Islet precursor cell (in vitro differentiated cells): ENCODE measurements around the gene ALK.

Experiments
- DNase-seq: peaks from one replicate; pipeline ENCODE4 v3.0.0-alpha.2; 2018

Gene ALK

GRCh38 chr2:29787473-29788465 lies 133.6 kb downstream of the ALK start:
- no peak for DNase-seq

GRCh38 chr2:29786361-29786760 lies 135.0 kb downstream of the ALK start:
- no peak for DNase-seq

GRCh38 chr2:29783666-29784065 lies 137.7 kb downstream of the ALK start:
- no peak for DNase-seq

- peak; percentile 64 for DNase-seq
Measured at GRCh38 chr2:29782549-29783458, 138.6 kb downstream of the ALK start.

- DNase-seq, result no peak
Measured at GRCh38 chr2:29782087-29782486, 139.3 kb downstream of the ALK start.

GRCh38 chr2:29780906-29781305 lies 140.5 kb downstream of the ALK start:
- DNase-seq, result no peak

GRCh38 chr2:29777161-29777560 lies 144.2 kb downstream of the ALK start:
- DNase-seq, result peak; percentile 64

DNA sequence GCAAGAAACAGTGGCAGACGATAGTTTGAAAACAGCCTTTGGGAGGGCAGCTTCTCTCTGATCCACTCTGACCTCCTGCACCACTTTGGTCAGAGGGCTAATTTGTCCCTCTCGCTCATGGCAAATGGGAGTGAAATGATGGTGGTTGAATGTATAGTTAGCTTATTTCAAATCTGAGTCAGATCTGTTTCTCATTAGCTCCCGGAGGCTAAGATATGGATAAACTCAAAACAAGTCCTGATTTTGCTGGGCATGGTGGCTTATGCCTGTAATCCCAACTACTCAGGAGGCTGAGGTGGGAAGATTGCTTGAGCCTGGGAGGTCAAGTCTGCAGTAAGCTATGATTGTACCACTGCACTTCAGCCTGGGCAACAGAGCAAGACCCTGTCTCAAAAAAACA lies 145.0 kb downstream of the ALK start:
- DNase-seq, result no peak

GRCh38 chr2:29775937-29776336 lies 145.4 kb downstream of the ALK start:
- DNase-seq, result no peak

DNA sequence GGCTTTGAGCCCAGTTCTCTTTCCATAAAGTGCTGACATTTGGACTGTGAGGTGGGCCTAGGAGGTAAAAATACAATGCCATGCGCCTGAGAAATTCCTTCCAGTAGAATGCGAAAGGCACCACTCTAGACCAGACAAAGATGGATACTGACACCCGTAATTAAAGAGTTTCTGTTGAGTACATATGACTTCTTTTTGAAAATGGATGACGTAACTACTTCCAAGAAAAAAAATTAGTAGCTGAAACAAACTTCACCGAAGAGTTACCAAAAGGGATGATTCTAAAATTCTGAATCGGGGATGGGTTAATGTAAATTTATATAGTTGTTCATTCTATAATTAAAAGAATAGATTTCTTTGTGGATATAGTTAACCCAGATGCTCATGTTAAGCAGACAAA lies 146.8 kb downstream of the ALK start:
- DNase-seq, result no peak

DNA sequence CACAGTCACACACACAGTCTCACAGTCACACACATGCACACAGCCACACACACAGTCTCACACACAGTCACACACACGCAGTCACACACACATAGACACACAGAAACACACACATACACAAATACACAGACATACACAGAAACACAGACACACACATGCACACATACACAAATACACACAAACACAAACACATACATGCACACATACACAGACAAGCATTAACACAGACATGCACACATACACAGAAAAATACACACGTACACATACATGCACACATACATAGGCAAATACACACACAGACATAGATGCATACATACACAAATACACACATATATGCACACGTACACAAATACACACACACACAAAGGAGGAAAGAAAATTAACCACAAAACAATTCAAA lies 150.5 kb downstream of the ALK start:
- DNase-seq, result no peak

GRCh38 chr2:29769847-29770246 lies 151.5 kb downstream of the ALK start:
- DNase-seq, result no peak

GRCh38 chr2:29767606-29768335 lies 153.6 kb downstream of the ALK start:
- DNase-seq, result no peak

- no peak for DNase-seq
Measured at GRCh38 chr2:29766191-29766590, 155.2 kb downstream of the ALK start.

DNA sequence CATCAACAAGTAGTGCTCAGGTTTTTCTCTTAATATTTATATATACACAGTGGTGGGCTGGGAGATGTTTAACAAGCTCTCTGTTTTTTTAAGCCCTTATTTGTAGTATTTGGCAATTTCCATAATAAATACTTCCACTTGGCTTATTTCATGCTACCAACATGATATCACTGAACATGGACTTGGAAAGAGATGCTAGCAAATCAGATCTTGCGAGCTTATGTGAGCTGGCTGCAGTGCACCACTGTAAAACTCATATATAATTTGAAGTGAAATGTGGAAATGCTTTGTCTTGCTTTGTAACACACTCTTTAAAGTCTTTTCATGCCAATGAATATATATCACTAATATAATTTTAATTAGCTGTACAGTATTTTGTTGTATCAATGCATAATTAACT lies 155.7 kb downstream of the ALK start:
- no peak for DNase-seq

GRCh38 chr2:29763371-29763770 lies 158.0 kb downstream of the ALK start:
- no peak for DNase-seq

GRCh38 chr2:29762239-29762638 lies 159.1 kb downstream of the ALK start:
- no peak for DNase-seq

- no peak for DNase-seq
Measured at GRCh38 chr2:29761278-29761677, 160.1 kb downstream of the ALK start.

- no peak for DNase-seq
Measured at GRCh38 chr2:29760008-29760407, 161.4 kb downstream of the ALK start.

- DNase-seq, result no peak
Measured at GRCh38 chr2:29759360-29759759, 162.0 kb downstream of the ALK start.

DNA sequence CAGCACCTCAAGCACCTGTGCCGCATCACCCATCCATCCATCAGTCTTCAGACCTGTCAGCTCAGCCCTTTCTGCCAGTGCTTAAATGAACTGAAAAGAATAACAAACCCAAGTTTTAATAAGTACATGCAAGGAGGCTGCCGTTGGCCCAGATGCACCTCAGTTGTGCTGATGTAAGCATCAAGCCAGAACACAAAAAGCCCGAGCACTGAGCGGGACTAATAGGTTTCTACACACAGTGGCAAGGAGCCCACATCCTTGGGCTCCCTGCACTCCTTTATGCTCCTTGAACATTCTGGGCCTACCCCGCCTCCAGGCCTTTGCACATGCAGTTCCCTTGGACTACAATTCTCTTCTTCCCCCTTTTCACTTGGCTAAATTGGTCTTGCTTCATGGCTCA lies 165.6 kb downstream of the ALK start:
- peak; percentile 27 for DNase-seq

DNA sequence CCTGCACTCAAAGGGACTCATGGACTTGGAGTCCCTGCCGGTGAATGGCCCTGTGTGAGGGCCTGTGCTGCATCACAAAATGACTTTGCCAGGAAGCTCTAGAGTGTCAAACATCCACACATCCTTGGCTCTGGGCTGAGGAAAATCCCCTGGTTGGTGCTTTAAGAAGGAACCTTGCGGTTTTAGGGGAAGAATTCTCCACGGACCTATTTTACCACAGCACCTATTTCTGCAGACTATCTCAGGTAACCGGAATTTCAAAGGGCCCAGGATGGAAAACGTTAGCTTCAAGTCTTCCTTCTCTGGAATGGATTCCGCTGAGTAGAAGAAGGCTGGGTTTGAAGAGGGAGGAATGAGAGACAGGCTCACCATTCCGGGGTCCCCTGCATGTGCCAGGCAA lies 166.2 kb downstream of the ALK start:
- no peak for DNase-seq
